Endothelial cell of umbilical vein (primary cell): ENCODE results near the gene FNIP1. TPM values are rescaled to one million over a fixed set of nuclear protein-coding genes. Genes with fewer than 3 reads are reported as not detected.

ENCODE experiments used
- BruUV-seq: library from RNA; stranded (reverse); fragments of 400-500 nt; replicated peaks from 2 replicates; lab custom pipeline; 2021; lab: Mats Ljungman, UMichigan
- CTCF ChIA-PET: fragments of 300-600, 350-600 bp; sonication (Branson Sonifier 250); formaldehyde crosslinking; loops from one replicate; lab custom pipeline; 2021; ENCODE audit warnings: antibody characterized with exemption, inconsistent platforms; lab: Charles Lee
- POLR2A ChIA-PET: fragments of 300-600, 350-600 bp; sonication (Branson Sonifier 250); formaldehyde crosslinking; loops from one replicate; lab custom pipeline; 2021; ENCODE audit warnings: antibody characterized with exemption, inconsistent platforms; lab: Charles Lee
- DNase-seq: peaks from one replicate; pipeline ENCODE4 v3.0.0-alpha.2; 2011; ENCODE audit warnings: low read depth, low spot score
- FAIRE-seq: peaks from 2 replicates; lab custom pipeline; 2011; peaks lifted over from hg19 to GRCh38; lab: Jason Lieb, UNC
- H2AFZ ChIP-seq: 2 replicates; pipeline ENCODE4 v1.6.0; 2012; ENCODE audit warnings: low read depth, low read length, control low read depth, inconsistent platforms
- H3K27ac ChIP-seq: 2 replicates; pipeline ENCODE4 v1.5.1; 2011; ENCODE audit warnings: low read depth, mild to moderate bottlenecking, control low read depth, low read length, moderate library complexity; ENCODE audit not compliant: insufficient read depth
- H3K27me3 ChIP-seq, 2 experiments: 2 replicates each; pipeline versions ENCODE4 v1.6.0 to v1.6.1; 2011; ENCODE audit warnings: low read length in 2 of 2, mixed read lengths in 1 of 2; ENCODE audit not compliant: control insufficient read depth in 2 of 2, insufficient read depth in 2 of 2
- H3K36me3 ChIP-seq, 2 experiments: 2 replicates in 1 of 2; 3 replicates in 1 of 2; pipeline ENCODE4 v1.5.1; 2011; ENCODE audit warnings: low read length in 2 of 2, mild to moderate bottlenecking in 1 of 2, moderate library complexity in 1 of 2; ENCODE audit not compliant: control insufficient read depth in 2 of 2, insufficient read depth in 2 of 2; ENCODE audit errors: extremely low read depth in 1 of 2
- H3K4me1 ChIP-seq: 3 replicates; pipeline ENCODE4 v1.5.1; 2011; ENCODE audit warnings: mild to moderate bottlenecking, low read length; ENCODE audit not compliant: control insufficient read depth, insufficient read depth; ENCODE audit errors: extremely low read depth
- H3K4me2 ChIP-seq: 2 replicates; pipeline ENCODE4 v1.6.1; 2011; ENCODE audit warnings: low read length, control low read depth, mixed read lengths; ENCODE audit not compliant: insufficient read depth
- H3K4me3 ChIP-seq, 3 experiments: fragments of 200-600 bp in 1 of 3; sonication (generic), shearing (Covaris generic) in 1 of 3; replicated peaks in 1 of 3; 2 replicates each; pipeline ENCODE4 v1.5.1; 2011 to 2016; ENCODE audit warnings: control low read depth in 3 of 3, low read length in 3 of 3, mild to moderate bottlenecking in 2 of 3, inconsistent platforms in 1 of 3, low read depth in 1 of 3, moderate library complexity in 1 of 3; ENCODE audit not compliant: insufficient read depth in 1 of 3
- H3K79me2 ChIP-seq: 2 replicates; pipeline ENCODE4 v1.6.0; 2012; ENCODE audit warnings: low read length, inconsistent platforms; ENCODE audit not compliant: control insufficient read depth, insufficient read depth
- H3K9ac ChIP-seq: replicated peaks from 2 replicates; pipeline ENCODE3; 2011; ENCODE audit warnings: low read length, control low read depth; ENCODE audit not compliant: insufficient read depth; ENCODE audit errors: extremely low read depth
- H3K9me1 ChIP-seq: replicated peaks from 3 replicates; pipeline ENCODE4 v1.6.0; 2011; ENCODE audit warnings: mild to moderate bottlenecking, low read length; ENCODE audit not compliant: control insufficient read depth, insufficient read depth; ENCODE audit errors: extremely low read depth
- H3K9me3 ChIP-seq: replicated peaks from 2 replicates; pipeline ENCODE4 v1.5.1; 2012; ENCODE audit warnings: low read length, inconsistent platforms; ENCODE audit not compliant: control insufficient read depth, insufficient read depth
- H4K20me1 ChIP-seq: replicated peaks from 2 replicates; pipeline ENCODE3; 2011; ENCODE audit warnings: mild to moderate bottlenecking, low read length; ENCODE audit not compliant: control insufficient read depth, insufficient read depth; ENCODE audit errors: extremely low read depth
- CTCF ChIP-seq, 2 donors: IDR thresholded peaks; 1 replicate in 1 of 2; 2 replicates in 1 of 2; pipeline ENCODE4 v1.5.1; 2011; ENCODE audit warnings: low read length in 2 of 2, mild to moderate bottlenecking in 2 of 2, moderate library complexity in 2 of 2, control low read depth in 1 of 2, inconsistent platforms in 1 of 2, low read depth in 1 of 2; ENCODE audit not compliant: insufficient read depth in 1 of 2; ENCODE audit errors: extremely low read depth in 1 of 2
- EZH2 ChIP-seq: IDR thresholded peaks from 2 replicates; pipeline ENCODE4 v1.6.1; 2012; ENCODE audit warnings: borderline replicate concordance, low read depth, mild to moderate bottlenecking, moderate library complexity, low read length, inconsistent platforms; ENCODE audit not compliant: severe bottlenecking
- FOS ChIP-seq: IDR thresholded peaks from 2 replicates; pipeline ENCODE4 v1.6.1; 2011; ENCODE audit warnings: mild to moderate bottlenecking, low read length, moderate library complexity, borderline replicate concordance; ENCODE audit not compliant: insufficient read depth
- GATA2 ChIP-seq: IDR thresholded peaks from 2 replicates; pipeline ENCODE4 v1.7.0; 2011; ENCODE audit warnings: low read depth, mild to moderate bottlenecking, moderate library complexity, mixed read lengths, low read length; ENCODE audit not compliant: insufficient read length, insufficient read depth
- JUN ChIP-seq: IDR thresholded peaks from 2 replicates; pipeline ENCODE4 v1.6.1; 2011; ENCODE audit warnings: borderline replicate concordance, low read depth; ENCODE audit not compliant: insufficient read length, insufficient read depth
- MAX ChIP-seq: IDR thresholded peaks from 2 replicates; pipeline ENCODE4 v1.6.1; 2011; ENCODE audit not compliant: insufficient read depth, insufficient read length
- MYC ChIP-seq: IDR thresholded peaks from one replicate; pipeline ENCODE4 v1.6.1; 2011; ENCODE audit warnings: mild to moderate bottlenecking, low read depth, low read length
- POLR2A ChIP-seq: IDR thresholded peaks from 2 replicates; pipeline ENCODE4 v1.6.1; 2012; ENCODE audit warnings: low read depth, mild to moderate bottlenecking, control low read depth, low read length
- POLR2AphosphoS5 ChIP-seq: IDR thresholded peaks from 2 replicates; pipeline ENCODE4 v1.6.1; 2012; ENCODE audit warnings: low read depth, mild to moderate bottlenecking, control low read depth, low read length, moderate library complexity; ENCODE audit not compliant: insufficient read depth
- dilution Hi-C: fragments of 300-500 bp; cut with MboI; formaldehyde crosslinking; loops from one replicate; pipeline ENCODE4 v1.15.0; 2019; ENCODE audit warnings: low sequenced_read_pairs; ENCODE audit not compliant: extremely low pct_ligation_motif_present
- intact Hi-C: fragments of 100-400 bp; cut with micrococcal nuclease; formaldehyde crosslinking; loops from one replicate; pipeline ENCODE4 v1.10.0; 2022
- polyA plus RNA-seq, 4 experiments: library from polyadenylated mRNA; depleted of rRNA in 3 of 4; stranded (reverse) in 3 of 4; unstranded in 1 of 4; fragments of >200 nt; gene quantifications; 2 replicates each; pipeline versions ENCODE4 v1.2.1 to v1.2.3, GENCODE V29; 2011 to 2012; ENCODE audit warnings: missing spikeins in 1 of 4
- total RNA-seq: library from RNA; stranded (reverse); gene quantifications from 2 replicates; pipeline ENCODE4 v1.2.3, GENCODE V29; 2021

The FNIP1 gene
- total and polyA plus RNA-seq, 2 donors (not counting 3 experiments of a cell fraction or from before 2014, with no cell fraction given), result 5.9 to 27.3 TPM

GRCh38 chr5:131773805-131774204 lies 23.0 kb downstream of the FNIP1 start:
- DNase-seq, result no peak
- intact Hi-C loops (no loop called here), dilution Hi-C loops (no loop called here)
- no peaks in the 10 kb centered on the region for H3K9me3 ChIP-seq
- no peaks in the 10 kb centered on the region for H3K36me3 ChIP-seq
- ChIA-PET CTCF (interaction anchor here (1.4 to 1.9 kb wide), 2 partner anchors 12 to 17 kb away, joined by 3 to 5 read pairs; no protein-coding TSS in a partner anchor), POLR2A (no interaction called here)
- no peak overlapping the region for H3K9ac ChIP-seq
- peaks cover 18% of the 10 kb centered on the region for H4K20me1 ChIP-seq
- H3K9me1 ChIP-seq, result no peaks in the 10 kb centered on the region
- BruUV-seq, result no TSS peak
- H3K4me1 ChIP-seq, result peaks cover 5% of the 10 kb centered on the region
- no peak overlapping the region for H2AFZ ChIP-seq
- TF ChIP-seq EZH2 (no peak), CTCF (IDR thresholded peaks at IDR 0.05; ENCODE audit: extremely low read depth in 1 of 2, insufficient read depth in 1 of 2, low read depth in 1 of 2, low read length in 2 of 2) (no peak), POLR2AphosphoS5 (no peak), GATA2 (no peak), FOS (peak; percentile 7)
- no peak overlapping the region for H3K4me3 ChIP-seq
- FAIRE-seq, result no peak
- H3K27ac ChIP-seq, result no peak overlapping the region
- H3K4me2 ChIP-seq, result no peak overlapping the region
- no peaks in the 10 kb centered on the region for H3K27me3 ChIP-seq
- peaks cover 85% of the 10 kb centered on the region for H3K79me2 ChIP-seq

GRCh38 chr5:131771692-131772091 lies 25.1 kb downstream of the FNIP1 start:
- Histone ChIP-seq H4K20me1 (peaks cover 13% of the 10 kb centered on the region), H2AFZ (no peak overlapping the region), H3K9me1 (no peaks in the 10 kb centered on the region), H3K4me1 (peaks cover 7% of the 10 kb centered on the region), H3K27me3 (no peaks in the 10 kb centered on the region), H3K4me2 (no peak overlapping the region), H3K27ac (no peak overlapping the region), H3K9me3 (no peaks in the 10 kb centered on the region), H3K36me3 (no peaks in the 10 kb centered on the region), H3K79me2 (peaks cover 87% of the 10 kb centered on the region), H3K4me3 (no peak overlapping the region), H3K9ac (no peak overlapping the region)
- intact Hi-C loops (no loop called here), dilution Hi-C loops (no loop called here)
- TF ChIP-seq MAX, result no peak
- TF ChIP-seq POLR2AphosphoS5, result no peak
- TF ChIP-seq POLR2A, result no peak
- TF ChIP-seq GATA2, result no peak
- TF ChIP-seq JUN, result no peak
- no peak for TF ChIP-seq FOS
- TF ChIP-seq CTCF (IDR thresholded peaks at IDR 0.05; ENCODE audit: extremely low read depth in 1 of 2, insufficient read depth in 1 of 2, low read depth in 1 of 2, low read length in 2 of 2), result no peak
- no peak for TF ChIP-seq MYC
- no peak for TF ChIP-seq EZH2
- CTCF ChIA-PET, result no interaction called here
- no TSS peak for BruUV-seq
- DNase-seq (no peak), FAIRE-seq (no peak)
- POLR2A ChIA-PET, result no interaction called here
